Right forelimb (tissue), 1 donor: ENCODE measurements around the gene DUSP9.
"Not testable (repeated sequence)": the region's sequence is repeated elsewhere in the genome, so short reads cannot be mapped to it uniquely, and the experiment has no call there.

Experiments
- DNase-seq: peaks from one replicate; pipeline ENCODE4 v3.0.0-alpha.2; 2018

DUSP9 gene, protein sequence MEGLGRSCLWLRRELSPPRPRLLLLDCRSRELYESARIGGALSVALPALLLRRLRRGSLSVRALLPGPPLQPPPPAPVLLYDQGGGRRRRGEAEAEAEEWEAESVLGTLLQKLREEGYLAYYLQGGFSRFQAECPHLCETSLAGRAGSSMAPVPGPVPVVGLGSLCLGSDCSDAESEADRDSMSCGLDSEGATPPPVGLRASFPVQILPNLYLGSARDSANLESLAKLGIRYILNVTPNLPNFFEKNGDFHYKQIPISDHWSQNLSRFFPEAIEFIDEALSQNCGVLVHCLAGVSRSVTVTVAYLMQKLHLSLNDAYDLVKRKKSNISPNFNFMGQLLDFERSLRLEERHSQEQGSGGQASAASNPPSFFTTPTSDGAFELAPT

DNA sequence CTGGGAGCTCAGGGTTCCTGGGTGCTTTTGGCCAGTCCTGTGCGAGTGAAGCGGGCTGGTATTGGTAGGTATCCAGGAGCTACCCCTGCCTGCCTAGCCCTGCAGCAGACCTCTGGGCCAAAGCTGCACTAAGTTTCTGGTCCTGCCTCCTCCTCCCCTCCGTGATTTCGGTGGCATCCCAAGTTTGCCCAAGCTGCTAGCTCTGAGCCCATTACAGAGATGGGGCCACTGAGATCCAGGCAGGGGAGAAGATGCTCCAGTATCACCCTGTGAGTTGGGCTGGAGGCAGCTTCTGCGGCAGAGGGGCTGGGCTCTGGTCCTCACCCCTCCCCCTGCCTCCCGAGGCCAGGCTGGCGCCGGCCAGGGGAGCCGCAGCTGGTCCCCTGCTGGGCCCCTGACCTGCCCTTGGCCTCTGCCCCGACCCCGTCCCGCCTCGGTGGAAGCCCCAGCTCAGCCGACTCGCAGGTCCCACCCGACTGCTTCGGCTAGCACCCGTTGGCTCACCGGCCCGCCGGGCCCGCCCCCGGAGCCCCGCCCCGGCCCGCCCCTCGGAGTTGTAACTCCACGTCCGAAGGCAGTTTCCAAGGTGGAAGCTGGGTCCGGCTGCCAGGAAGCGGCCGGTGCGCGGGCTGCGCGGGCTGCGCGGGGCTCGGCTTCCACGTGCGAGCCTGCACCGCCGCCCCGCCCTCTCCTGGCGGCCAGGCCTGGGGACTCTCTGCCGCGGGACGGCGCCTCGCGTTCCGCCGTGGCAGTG lies at the start of gene DUSP9:
TSS of gene DUSP9 (plus strand) at position 584 of the 754 bp plus-strand sequence. CDS start 751 bp downstream, outside the sequence.
- no peak for DNase-seq

DNA sequence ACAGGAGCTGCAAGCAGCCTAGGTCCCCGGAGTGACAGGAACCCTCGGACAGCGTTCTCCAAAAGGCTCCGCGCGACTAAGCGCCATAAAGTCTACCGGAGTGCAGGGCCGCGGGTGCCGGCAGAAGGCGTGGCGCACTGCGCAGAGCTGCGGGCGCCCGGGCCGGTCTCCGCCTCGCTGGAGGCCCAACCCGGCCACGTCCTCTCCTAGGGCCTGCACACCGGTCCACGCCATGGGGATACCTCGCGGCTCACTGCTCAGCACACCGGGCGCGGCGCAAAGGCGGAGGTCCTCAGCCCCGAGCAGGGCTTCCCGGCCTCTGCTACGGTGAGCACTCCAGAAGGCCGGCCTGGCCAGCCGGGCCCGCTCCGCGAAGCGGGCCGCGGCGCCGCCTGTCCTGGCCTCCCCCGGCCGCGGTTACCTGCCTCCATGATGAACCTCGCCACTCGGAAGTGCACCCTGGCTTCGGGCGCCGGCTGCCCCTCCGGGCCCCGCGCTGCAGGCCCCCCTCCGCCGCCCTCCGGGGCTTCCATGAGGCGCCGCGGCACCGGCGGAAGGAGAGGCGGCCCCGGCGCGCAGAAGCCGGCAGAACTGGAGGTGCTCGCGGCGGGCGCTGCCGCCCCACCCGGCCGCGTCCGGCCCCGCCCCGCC lies 48.3 kb upstream of the DUSP9 start, which contains the start of gene CCNQ:
TSS of gene CCNQ (minus strand) at position 599 of the 651 bp plus-strand sequence. CDS start at position 533, 66 bp downstream.
- DNase-seq = no peak

DNA sequence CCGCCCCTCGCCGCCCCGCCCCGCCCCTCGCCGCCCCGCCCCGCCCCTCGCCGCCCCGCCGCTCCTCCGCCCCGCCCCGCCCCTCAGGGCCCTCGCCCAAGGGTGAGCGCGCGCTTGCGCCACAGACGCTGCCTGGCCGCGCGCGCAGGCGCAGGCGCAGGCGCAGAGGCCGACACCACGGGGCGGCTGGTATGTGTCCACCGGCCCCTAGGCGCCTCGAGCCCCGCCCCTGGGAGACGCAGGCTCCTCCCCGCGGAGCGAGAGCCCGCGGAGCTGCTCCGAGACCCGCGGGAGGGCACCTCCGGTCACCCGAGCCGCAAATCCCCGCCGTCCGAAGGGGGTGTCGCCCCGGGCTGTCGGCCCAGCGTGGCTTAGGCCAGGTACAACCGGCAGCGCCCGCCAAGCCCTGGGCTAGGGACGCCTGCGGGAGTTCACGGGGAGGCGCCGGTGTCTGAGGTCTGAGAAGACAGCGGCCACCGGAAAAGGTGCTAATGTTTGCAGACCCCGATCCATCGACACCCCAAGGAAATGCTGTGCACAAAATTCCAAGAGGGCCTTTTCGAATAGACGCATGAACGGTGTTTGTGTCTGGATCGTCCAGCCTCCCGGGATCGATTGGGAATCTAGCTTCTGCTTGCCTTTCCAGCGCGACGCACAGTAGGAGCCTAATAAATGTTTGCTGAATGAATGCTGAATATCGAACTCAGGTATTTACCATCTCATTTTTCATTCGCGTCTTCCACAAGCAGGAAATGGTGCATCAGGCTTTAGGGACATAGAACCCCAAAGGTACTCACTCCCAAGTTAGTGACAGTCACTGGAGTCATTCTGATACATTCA lies 47.6 kb upstream of the DUSP9 start:
- peak; percentile 86 for DNase-seq

DNA sequence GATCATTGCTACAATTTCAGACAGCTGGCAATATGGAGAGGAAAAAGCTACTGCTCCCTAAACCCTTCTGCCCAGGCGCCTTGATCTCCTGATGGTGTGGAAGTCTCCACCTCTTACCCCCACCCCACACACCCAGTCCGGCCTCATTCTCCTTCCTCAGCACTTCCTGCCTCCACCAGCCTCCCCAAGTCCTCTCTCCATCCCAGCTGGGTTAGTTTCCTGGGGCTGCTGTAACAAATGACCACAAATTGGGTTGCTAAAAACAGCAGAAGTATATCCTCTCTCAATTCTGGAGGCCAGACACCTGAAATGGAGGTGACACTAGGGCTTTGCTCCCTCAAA lies 47.0 kb upstream of the DUSP9 start:
- DNase-seq = no peak

DNA sequence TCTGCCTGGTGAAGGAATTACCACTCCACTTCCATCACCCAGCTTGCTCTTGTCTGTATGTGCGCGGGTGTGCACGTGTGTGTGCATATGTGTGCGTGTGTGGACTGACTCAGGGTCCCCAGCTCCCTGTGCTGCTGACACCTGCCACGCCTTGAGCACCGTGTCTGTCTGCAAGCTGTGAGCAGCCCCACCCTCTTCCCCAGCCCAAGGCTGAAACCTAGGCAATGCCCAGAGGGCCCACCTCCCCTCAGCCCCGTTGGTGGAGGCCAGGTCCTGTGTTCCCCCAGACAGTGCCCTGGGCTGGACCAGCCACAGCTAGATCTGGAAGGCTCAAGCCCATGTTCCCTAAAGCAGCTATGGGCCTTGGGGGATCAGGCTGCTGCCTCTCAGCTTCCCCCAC lies 46.1 kb upstream of the DUSP9 start:
- DNase-seq = no peak

DNA sequence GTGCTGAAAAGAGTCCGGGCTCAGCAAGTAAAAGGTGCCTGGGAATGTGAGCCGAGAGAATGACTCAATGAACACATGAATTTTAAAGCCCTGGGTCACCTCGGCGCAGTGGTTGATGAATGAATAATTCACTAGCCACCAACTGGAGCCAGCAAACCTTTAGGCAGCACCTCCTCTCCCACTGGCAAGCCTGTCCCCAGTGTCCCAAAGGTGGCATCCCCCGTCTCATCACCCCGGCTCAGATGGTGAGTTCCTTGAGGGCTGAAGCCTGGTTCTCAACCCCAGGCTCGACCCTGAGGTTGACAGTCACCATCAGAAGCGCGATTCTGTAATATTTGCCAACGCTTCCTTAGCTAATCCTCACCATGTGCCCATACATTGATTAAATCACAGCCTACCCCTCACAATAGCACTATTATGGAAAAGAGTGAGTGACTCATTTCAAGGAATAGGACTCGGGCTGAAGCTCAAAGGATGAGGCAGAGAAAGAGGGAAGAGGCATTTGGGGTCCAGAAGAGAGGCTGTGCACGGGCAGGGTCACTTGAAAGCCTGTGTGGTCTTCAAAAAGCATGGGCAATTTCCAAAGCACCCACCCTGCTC lies 45.4 kb upstream of the DUSP9 start:
- no peak for DNase-seq

DNA sequence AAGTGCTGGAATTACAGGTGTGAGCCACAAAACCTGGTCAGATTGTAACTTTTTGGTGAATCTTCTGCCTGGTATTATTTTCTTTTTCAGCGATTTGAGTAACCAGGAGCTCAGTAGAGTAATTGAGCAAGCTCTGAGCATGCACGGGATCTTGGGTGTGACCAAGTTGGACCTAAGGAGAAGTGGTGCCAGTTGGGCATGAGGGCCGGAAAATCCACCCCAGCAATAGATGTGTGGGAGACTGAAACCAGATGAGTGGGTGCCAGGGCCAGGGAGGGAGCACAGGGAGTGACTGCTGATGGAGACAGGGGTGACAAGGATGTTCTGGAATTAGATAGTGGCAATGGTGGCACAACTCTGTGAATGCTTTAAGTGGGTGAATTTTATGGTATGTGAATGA lies 44.4 kb upstream of the DUSP9 start:
- DNase-seq = no peak

DNA sequence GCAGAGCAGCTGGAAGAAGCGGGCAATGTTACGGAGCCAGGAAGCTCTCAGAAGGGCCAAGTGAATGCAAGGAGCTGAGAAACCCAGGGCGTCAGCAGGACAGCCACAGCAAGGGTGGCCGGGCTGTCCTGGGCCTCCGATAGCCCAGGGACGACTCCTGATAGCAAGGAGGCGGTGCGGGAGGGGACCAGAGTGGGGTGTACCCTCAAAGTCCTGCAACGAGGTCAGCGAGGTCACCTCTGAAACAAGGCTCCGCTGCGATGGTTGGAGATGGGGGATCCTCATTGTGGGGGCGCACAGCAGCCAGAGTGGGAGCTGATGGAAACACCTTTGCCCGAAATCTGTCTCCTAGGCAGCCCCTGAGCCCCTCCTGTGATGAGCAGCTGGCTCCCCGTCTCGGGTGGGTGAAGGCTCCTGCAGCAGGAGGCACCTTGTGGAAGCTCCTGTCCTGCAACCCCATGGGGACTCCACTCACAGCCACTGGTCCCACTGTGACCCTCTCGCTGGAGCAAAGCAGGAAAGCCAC lies 43.8 kb upstream of the DUSP9 start:
- no peak for DNase-seq

DNA sequence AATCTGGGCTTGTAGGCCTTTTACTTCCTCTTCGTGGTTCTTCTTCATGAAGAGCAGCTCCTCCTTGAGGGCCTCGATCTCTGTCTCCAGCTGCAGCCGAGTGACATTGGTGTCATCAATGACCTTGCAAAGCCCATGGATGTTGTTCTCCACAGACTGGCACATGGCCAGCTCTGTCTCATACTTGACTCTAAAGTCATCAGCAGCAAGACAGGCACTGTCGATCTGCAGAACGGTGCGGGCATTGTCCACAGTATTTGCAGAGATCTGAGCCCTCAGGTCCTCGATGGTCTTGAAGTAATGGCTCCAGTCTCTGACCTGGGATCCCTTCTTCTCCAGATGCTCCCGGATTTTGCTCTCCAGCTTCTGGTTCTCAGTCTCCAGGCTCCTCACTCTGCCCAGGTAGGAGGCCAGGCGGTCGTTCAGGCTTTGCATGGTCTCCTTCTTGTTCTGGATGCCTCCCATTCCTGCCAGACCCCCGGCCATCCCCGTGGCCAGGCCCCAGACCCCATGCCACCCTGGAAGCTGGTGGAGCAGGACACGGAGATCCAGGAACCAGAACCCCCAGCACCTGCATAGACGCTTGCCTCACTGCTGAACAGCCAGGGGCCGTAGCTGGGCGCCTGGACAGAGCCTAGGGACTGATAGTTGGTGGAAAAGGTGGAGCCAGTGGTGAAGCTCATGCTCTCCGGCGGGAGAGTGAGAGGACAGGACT lies 42.2 kb upstream of the DUSP9 start:
- not testable (repeated sequence) for DNase-seq

DNA sequence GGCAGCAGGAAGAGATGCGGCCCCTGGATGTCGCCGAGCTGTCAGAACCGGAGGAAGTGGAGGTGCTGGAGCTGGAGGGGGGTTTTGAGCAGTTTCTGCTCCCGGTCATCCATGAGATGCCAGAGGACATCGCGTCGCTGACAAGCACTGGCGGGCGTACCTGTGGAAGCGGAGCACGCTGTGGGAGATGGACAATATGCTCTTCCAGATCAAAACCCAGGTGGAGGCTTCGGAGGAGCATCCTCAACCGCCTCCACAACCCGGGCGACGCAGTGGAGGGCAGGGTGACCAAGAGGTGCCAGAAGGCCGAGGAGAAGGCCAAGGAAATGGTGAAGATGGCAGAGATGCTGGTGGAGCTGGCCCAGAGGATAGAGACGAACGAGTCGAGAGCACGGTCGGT lies 40.5 kb upstream of the DUSP9 start:
- no peak for DNase-seq

DNA sequence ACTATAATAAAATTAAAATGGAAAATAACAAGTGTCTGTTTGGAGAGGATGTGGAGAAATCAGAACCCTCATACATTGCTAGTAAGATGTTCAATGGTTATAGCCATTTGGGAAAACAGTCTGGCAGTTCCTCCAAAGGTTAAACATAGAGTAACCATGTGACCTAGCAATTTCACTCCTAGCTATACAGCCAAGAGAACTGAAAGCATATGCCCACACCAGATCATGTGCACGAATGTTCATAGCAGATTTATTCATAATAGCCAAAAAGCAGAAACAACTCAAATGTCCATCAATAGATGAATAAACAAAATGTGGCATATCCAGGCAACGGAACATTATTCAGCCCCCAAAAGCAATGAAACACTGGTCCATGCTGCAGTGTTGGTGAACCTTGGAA lies 38.6 kb upstream of the DUSP9 start:
- DNase-seq = no peak

DNA sequence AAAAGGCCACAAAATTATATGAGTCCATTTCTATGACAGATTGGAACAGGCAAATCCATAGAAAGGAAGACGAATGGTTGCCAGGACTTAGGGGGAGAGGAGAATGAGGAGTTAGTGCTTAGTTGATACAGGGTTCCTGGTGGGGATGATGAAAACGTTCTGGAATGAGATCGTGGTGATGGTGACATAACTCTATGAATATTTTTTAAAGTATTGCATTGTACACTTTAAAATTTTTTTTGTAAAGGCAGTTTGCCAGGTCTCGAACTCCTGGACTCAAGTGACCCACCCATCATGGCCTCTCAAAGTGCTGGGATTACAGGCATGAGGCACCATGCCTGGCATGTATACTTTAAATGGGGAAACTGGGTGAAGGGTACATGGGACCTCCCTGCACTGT lies 38.2 kb upstream of the DUSP9 start:
- DNase-seq = no peak

DNA sequence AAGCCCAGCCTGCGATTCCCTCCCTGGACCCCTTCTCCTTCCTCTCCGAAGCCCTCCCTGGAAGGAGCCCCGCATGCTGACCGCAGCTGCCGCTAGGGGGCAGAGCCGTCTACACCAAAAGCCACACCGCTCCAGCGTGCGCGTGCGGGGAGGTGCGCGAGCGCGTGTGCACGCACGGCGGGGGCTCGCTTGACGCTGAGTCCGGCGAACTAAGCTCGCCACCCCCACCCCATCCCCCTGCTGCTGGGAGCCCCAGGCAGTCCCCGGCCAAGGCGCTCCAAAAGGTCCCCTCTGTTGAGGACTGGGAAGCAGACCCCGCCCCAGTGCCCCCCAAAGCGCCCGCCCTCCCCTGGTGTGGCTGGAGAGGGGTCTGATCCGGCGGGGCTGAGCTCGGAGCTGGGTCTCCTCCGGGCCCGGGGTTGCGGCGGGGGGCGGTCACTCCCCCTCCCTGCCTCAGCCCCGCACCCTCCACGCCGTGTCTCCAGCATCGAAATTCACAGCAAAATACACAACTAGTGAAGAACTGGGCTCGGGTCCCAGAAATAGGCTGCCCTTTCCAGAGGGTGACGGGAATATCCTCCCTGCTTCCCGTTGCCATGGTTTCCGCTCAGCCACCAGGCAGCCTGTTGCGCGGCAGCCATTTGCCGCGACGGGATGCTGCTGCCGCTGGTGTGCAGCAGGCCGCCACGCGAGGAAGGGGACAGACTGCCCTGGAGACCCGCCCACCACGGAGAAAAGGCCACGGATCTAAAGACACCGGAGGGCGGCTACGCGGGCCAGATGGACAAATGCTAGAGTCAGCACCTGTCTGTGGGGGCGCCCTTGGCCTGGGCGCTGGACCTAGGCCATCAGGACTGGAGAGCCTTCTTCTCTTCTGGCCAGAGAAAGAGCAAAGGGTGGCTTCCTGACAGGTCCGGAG lies 36.8 kb upstream of the DUSP9 start:
- peak; percentile 87 for DNase-seq

DNA sequence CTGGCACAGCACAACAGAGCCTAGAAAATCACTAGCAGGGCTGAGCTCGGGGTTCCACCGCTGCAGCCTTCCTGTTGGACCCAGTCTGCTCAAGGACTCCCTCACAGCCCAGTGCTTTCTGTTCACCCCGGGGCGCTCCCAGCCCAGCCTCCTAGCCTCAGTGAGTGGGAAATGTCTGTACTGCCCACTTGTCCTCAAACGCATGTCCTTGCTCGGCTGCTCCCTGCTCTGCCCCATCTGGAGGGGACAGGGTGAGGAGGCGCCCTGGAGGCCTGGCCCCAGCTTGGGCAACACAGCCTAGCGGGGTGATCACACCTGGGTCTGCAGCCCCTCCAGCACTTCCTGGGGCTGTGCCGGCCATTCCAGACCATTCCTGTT lies 36.2 kb upstream of the DUSP9 start:
- no peak for DNase-seq

DNA sequence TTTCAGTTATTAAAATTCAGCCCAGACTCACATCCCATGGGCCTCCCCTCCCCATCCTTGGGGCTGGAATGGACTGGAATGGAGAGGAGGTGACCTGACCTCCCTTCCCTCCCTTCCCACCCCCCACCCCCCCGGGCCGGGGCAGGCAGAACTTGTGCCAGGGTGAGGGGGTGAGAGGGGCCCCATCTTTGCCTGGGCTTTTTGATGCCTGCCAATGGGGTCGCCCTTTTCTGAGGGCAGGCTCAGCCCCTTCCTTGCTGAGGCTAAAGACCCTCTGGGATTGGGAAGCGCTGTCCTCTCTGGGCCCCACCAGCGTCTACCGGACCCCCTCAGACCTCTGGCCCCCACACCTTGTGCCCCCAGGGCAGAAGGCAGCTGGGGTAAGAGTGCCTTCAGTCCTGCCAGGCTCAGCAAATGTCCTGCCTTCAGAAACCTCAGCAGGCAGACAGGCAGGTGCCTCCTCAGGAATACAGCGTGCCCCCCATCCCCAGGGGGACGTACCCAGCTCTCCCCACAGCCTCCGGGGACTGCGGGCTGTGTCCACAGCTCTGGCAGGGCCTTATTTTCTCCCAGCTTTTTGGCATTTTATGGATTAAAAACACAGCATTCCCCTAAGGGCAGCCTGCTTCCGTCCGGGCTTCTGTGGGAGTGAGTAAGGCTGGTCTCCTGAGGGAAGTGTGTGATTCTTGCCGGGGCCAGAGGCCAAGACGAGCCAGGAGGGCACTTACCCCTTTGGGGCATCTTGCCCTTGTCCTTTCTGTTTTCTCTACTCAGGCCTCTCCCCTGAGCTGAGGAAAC lies 35.5 kb upstream of the DUSP9 start:
- DNase-seq = no peak

DNA sequence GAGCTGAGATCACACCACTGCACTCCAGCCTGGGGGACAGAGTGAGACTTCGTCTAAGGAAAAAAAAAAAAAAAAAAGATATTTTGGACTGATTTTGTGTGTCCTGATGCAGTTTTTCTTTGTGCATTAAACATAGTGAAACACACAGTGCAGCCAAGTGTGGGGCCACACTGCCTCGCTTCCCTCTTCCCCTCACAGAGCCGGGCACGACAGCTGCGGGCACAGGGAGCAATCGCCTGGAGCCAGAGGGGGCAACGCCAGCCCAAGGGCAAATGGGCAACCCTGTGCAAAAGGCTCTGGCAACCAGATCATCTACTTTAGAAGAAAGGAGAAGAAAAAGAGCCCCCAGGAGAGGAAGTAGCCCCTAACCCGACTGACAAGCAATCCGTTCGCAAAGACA lies 34.6 kb upstream of the DUSP9 start:
- DNase-seq = no peak

DNA sequence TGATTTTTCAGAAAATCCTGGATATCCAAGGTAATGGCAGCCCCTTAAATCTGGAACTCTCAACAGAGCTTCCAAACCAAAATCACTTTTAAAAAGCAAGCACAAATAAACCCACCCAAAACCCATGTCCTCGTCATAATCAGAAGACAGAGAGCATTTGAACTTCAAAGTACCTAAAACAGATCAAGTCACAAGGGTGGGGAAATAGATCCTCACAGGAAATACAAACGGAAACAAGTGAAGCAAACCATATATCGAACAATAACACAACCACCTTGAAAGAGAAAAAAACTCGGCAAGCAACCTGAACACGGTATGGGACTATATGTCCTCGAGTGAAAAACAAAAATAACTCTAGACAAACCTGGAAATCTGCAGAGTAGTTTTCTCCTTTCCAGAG lies 32.2 kb upstream of the DUSP9 start:
- no peak for DNase-seq

DNA sequence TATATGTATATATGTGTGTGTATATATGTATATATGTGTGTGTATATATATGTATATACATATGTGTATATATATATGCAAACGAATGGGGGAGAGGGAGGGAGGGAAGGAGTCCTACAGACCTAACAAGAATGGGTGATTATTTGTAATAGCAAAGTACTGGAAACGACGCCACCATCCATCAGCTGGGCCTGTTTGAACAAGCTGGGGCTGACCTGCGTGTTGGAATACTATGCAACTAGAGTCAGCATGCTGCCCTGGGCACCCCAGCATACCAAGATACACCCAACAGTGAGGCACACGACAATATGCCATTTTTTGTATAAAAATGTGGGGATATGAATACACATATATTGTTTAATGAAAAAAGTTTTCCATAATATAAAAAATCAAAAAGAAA lies 26.4 kb upstream of the DUSP9 start:
- DNase-seq = no peak

DNA sequence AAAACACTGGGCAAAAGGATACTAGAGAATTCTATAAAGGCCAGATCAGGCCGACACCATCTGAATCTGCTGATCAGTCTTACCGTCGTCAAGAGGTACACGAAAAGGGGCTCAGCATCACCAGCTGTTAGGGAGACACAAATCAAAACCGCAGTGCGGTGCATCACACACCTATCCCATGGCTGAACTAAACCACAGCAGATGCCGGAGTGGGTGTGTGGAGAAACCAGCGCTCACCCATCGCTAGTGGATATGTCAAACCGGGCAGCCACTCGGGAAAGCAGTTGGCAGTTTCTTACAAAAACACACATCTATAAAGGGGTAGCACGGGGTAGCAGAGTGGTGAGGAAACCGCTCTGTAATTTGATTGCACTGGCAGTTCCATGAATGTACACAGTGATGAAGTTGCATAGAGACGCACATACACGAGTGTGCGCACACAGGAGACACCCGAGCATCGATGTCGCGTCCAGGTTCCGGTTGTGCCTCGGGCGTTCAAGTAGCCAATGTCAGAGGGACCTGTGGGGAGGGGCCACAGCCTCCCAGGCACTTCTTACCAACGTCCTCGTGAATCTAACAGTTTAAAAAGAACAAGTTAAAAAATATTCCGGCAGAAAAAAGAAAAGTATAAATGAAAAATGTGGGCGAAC lies 24.9 kb upstream of the DUSP9 start:
- DNase-seq = no peak
